Measurements from ENCODE around the gene MARVELD2. TPM values are rescaled to one million over a fixed set of nuclear protein-coding genes. Genes with fewer than 3 reads are reported as not detected.
A peak's percentile ranks its signal among the peaks of the same experiment; 100 is the strongest.

Gene MARVELD2
- total and polyA plus RNA-seq, 9 of the 15 experiments (the other 6 are each of a cell fraction or from before 2014, with no cell fraction given): 0.03 to 0.29 (median 0.06) TPM; not detected in 3

- ATAC-seq (no peak), FAIRE-seq (no peak), DNase-seq (ENCODE audit: extremely low read depth in 1 of 4, low spot score in 3 of 4) (no peak)
- no peaks in the 10 kb centered on the region for H3K27me3 ChIP-seq (ENCODE audit: control insufficient read depth in 2 of 2, insufficient read depth in 2 of 2, low read length in 2 of 2)
- CTCF ChIA-PET (ENCODE audit: low intra/inter-chr PET ratio): no interaction called here
- intact Hi-C loops (cut with micrococcal nuclease) (no loop called here), in situ Hi-C loops (cut with MboI) (no loop called here)
- POLR2A ChIA-PET: no interaction called here
- H3K36me3 ChIP-seq (ENCODE audit: control insufficient read depth, insufficient read depth, low read length): no peaks in the 10 kb centered on the region
- no peak overlapping the region for H3K4me3 ChIP-seq
- no TSS peak for BruUV-seq (replicated peaks)
- no peaks in the 10 kb centered on the region for H3K9me1 ChIP-seq (ENCODE audit: control insufficient read depth, insufficient read depth, low read length)
- no peak overlapping the region for H3K4me2 ChIP-seq (ENCODE audit: insufficient read depth, low read length)
- 58% methylated on average over 8 of the region's 8 CpGs for WGBS (ENCODE audit: insufficient coverage, low coverage, missing lambda C conversion rate)
- H2AFZ ChIP-seq (ENCODE audit: low read depth, low read length): peak overlapping the region; percentile 57; the same call in 1 of the 2 replicates
- TF ChIP-seq SREBF2 (CRISPR knock-in tag; IDR thresholded peaks at IDR 0.05): no peak
- TF ChIP-seq MAZ (CRISPR knock-in tag; conservative IDR thresholded peaks at IDR 0.05 in 1 of 2, IDR thresholded peaks at IDR 0.05 in 1 of 2): no peak
- TF ChIP-seq ZC3H4 (CRISPR knock-in tag; IDR thresholded peaks at IDR 0.05; ENCODE audit: borderline replicate concordance): no peak
- no peak for TF ChIP-seq MGA (IDR thresholded peaks at IDR 0.05)
- no peak for TF ChIP-seq CSDE1 (IDR thresholded peaks at IDR 0.05)
- no peak for TF ChIP-seq NR1H2 (CRISPR knock-in tag; IDR thresholded peaks at IDR 0.05)
- TF ChIP-seq RFX7 (CRISPR knock-in tag; IDR thresholded peaks at IDR 0.05): no peak
- TF ChIP-seq ZNF174 (CRISPR knock-in tag; IDR thresholded peaks at IDR 0.05): no peak
- TF ChIP-seq FUS (optimal IDR thresholded peaks at IDR 0.05; ENCODE audit: low read depth, low read length): no peak
- no peak for TF ChIP-seq SMARCA4 (IDR thresholded peaks at IDR 0.05)
- TF ChIP-seq ZNF77 (CRISPR knock-in tag; IDR thresholded peaks at IDR 0.05): no peak
- no peak overlapping the region for H3K9ac ChIP-seq (ENCODE audit: insufficient read depth in 1 of 2, low read depth in 2 of 2, low read length in 2 of 2)
- no peaks in the 10 kb centered on the region for H3K9me3 ChIP-seq (replicated peaks; ENCODE audit: control insufficient read depth, insufficient read depth, low read depth, low read length)
- H3K79me2 ChIP-seq (ENCODE audit: control insufficient read depth, insufficient read depth, low read length): no peaks in the 10 kb centered on the region
- no peak overlapping the region for H3K27ac ChIP-seq (ENCODE audit: extremely low read depth, low read depth, low read length)
- no peaks in the 10 kb centered on the region for H4K20me1 ChIP-seq (replicated peaks; ENCODE audit: control insufficient read depth, insufficient read depth, low read length)
- H3K4me1 ChIP-seq (replicated peaks in 1 of 2; ENCODE audit: control insufficient read depth in 2 of 2, insufficient read depth in 2 of 2, low read length in 2 of 2): no peaks in the 10 kb centered on the region
Measured at GRCh38 chr5:69432412-69433206, 17.7 kb downstream of the MARVELD2 start.

All from K562 (cell line).